ENCODE data around the gene MXI1. TPM values are rescaled to one million over a fixed set of nuclear protein-coding genes. Genes with fewer than 3 reads are reported as not detected.

Gene MXI1
- total RNA-seq, 1 experiment from 2014 or later, result 12.1 TPM

DNA sequence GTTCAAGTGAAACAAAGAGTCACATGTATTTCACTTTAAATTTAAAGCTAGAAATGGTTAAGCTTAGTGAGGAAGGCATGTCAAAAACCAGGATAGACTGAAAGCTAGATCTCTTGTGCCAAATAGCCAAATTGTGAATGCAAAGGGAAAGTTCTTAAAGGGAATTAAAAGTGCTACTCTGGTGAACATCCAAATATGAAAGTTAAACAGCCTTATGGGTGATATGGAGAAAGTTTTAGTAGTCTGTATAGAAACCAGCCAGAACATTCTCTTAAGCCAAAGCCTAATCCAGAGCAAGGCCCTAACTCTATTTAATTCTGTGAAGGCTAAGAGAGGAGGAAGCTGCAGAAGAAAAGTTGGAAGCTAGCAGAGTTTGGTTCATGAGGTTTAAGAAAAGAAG lies 47.1 kb downstream of the MXI1 start:
- Histone ChIP-seq H3K27me3 (ENCODE audit: control insufficient read depth, insufficient read depth, low read length) (no peaks in the 10 kb centered on the region), H3K4me3 (ENCODE audit: low read depth in 2 of 2, low read length in 2 of 2) (no peak overlapping the region), H3K27ac (ENCODE audit: low read length) (no peak overlapping the region), H3K36me3 (ENCODE audit: control insufficient read depth, insufficient read depth, low read length) (no peaks in the 10 kb centered on the region), H3K9me3 (ENCODE audit: control insufficient read depth, insufficient read depth, low read depth, low read length) (no peaks in the 10 kb centered on the region), H3K4me1 (ENCODE audit: control insufficient read depth, insufficient read depth, low read length) (no peaks in the 10 kb centered on the region)
- ATAC-seq (no peak), DNase-seq (ENCODE audit: low read depth, low spot score) (no peak)
- TF ChIP-seq SIN3A (IDR thresholded peaks at IDR 0.05; ENCODE audit: borderline replicate concordance, insufficient read depth, low read depth, low read length) (no peak), TCF7L2 (IDR thresholded peaks at IDR 0.05; ENCODE audit: low read depth, low read length) (no peak), POLR2AphosphoS5 (IDR thresholded peaks at IDR 0.05; ENCODE audit: low read depth, low read length) (no peak)
- TF ChIP-seq, protein P1, sequence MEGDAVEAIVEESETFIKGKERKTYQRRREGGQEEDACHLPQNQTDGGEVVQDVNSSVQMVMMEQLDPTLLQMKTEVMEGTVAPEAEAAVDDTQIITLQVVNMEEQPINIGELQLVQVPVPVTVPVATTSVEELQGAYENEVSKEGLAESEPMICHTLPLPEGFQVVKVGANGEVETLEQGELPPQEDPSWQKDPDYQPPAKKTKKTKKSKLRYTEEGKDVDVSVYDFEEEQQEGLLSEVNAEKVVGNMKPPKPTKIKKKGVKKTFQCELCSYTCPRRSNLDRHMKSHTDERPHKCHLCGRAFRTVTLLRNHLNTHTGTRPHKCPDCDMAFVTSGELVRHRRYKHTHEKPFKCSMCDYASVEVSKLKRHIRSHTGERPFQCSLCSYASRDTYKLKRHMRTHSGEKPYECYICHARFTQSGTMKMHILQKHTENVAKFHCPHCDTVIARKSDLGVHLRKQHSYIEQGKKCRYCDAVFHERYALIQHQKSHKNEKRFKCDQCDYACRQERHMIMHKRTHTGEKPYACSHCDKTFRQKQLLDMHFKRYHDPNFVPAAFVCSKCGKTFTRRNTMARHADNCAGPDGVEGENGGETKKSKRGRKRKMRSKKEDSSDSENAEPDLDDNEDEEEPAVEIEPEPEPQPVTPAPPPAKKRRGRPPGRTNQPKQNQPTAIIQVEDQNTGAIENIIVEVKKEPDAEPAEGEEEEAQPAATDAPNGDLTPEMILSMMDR (IDR thresholded peaks at IDR 0.05), result no peak
- TF ChIP-seq, protein P2, sequence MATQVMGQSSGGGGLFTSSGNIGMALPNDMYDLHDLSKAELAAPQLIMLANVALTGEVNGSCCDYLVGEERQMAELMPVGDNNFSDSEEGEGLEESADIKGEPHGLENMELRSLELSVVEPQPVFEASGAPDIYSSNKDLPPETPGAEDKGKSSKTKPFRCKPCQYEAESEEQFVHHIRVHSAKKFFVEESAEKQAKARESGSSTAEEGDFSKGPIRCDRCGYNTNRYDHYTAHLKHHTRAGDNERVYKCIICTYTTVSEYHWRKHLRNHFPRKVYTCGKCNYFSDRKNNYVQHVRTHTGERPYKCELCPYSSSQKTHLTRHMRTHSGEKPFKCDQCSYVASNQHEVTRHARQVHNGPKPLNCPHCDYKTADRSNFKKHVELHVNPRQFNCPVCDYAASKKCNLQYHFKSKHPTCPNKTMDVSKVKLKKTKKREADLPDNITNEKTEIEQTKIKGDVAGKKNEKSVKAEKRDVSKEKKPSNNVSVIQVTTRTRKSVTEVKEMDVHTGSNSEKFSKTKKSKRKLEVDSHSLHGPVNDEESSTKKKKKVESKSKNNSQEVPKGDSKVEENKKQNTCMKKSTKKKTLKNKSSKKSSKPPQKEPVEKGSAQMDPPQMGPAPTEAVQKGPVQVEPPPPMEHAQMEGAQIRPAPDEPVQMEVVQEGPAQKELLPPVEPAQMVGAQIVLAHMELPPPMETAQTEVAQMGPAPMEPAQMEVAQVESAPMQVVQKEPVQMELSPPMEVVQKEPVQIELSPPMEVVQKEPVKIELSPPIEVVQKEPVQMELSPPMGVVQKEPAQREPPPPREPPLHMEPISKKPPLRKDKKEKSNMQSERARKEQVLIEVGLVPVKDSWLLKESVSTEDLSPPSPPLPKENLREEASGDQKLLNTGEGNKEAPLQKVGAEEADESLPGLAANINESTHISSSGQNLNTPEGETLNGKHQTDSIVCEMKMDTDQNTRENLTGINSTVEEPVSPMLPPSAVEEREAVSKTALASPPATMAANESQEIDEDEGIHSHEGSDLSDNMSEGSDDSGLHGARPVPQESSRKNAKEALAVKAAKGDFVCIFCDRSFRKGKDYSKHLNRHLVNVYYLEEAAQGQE (IDR thresholded peaks at IDR 0.05; ENCODE audit: insufficient read depth in 1 of 2, low read depth in 2 of 2, low read length in 1 of 2), result no peak
- in situ Hi-C loops (cut with HindIII; ENCODE audit: low pct_unique_long_range_greater_than_20kb, low sequenced_read_pairs), result no loop called here
- POLR2A ChIA-PET, result no interaction called here
- BruUV-seq (replicated peaks), result no TSS peak
- intact Hi-C loops (cut with micrococcal nuclease; ENCODE audit: unreplicated experiment), result no loop called here
- CTCF ChIA-PET, result no interaction called here

DNA sequence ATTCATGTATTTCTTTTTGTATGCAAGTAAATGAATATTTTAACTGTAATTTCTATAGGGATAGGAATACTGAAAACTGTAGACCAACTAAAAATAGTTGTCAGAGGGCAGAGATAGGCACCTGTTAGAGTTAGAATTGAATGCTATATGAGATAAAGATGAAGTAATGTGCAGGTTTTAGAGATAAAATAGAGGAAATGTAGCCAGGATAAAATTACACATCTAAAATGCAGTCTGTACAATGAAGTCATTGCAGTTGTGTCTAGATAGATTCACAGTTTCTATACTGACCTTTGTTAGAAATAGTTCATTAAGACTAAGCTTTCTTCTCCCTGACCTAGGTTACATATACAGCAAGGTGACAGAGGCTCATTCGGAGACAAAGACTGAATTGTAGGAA lies 51.1 kb downstream of the MXI1 start:
- H3K27ac ChIP-seq (ENCODE audit: low read length), result no peak overlapping the region
- in situ Hi-C loops (cut with HindIII; ENCODE audit: low pct_unique_long_range_greater_than_20kb, low sequenced_read_pairs), result no loop called here
- H3K36me3 ChIP-seq (ENCODE audit: control insufficient read depth, insufficient read depth, low read length), result no peaks in the 10 kb centered on the region
- BruUV-seq (replicated peaks), result no TSS peak
- no peaks in the 10 kb centered on the region for H3K4me1 ChIP-seq (ENCODE audit: control insufficient read depth, insufficient read depth, low read length)
- ChIA-PET CTCF (no interaction called here), POLR2A (interaction anchor here (0.6 kb wide), 1 partner anchor 129 kb away, joined by 4 read pairs; no protein-coding TSS in a partner anchor)
- TF ChIP-seq SIN3A (IDR thresholded peaks at IDR 0.05; ENCODE audit: borderline replicate concordance, insufficient read depth, low read depth, low read length) (no peak), TCF7L2 (IDR thresholded peaks at IDR 0.05; ENCODE audit: low read depth, low read length) (no peak), POLR2AphosphoS5 (IDR thresholded peaks at IDR 0.05; ENCODE audit: low read depth, low read length) (no peak)
- TF ChIP-seq, protein P2 (IDR thresholded peaks at IDR 0.05; ENCODE audit: insufficient read depth in 1 of 2, low read depth in 2 of 2, low read length in 1 of 2), result no peak
- TF ChIP-seq, protein P1 (IDR thresholded peaks at IDR 0.05), result no peak
- no peak overlapping the region for H3K4me3 ChIP-seq (ENCODE audit: low read depth in 2 of 2, low read length in 2 of 2)
- H3K27me3 ChIP-seq (ENCODE audit: control insufficient read depth, insufficient read depth, low read length), result no peaks in the 10 kb centered on the region
- DNase-seq (ENCODE audit: low read depth, low spot score), result no peak
- H3K9me3 ChIP-seq (ENCODE audit: control insufficient read depth, insufficient read depth, low read depth, low read length), result no peaks in the 10 kb centered on the region
- no peak for ATAC-seq
- intact Hi-C loops (cut with micrococcal nuclease; ENCODE audit: unreplicated experiment), result no loop called here
